Karpas-422 (cell line): ENCODE data around the gene PITPNC1. TPM values are rescaled to one million over a fixed set of nuclear protein-coding genes. Genes with fewer than 3 reads are reported as not detected.

Source experiments
- DNase-seq: peaks from one replicate; pipeline ENCODE4 v3.0.0-alpha.2; 2015
- H2AFZ ChIP-seq: fragments of 200-600 bp; sonication (generic); 2 replicates; pipeline ENCODE4 v1.6.1; 2014; ENCODE audit warnings: antibody characterized with exemption, low read length, mixed read lengths
- H3K27ac ChIP-seq: fragments of 200-600 bp; sonication (generic); 2 replicates; pipeline ENCODE4 v1.5.1; 2014; ENCODE audit warnings: mild to moderate bottlenecking, low read length, moderate library complexity
- H3K27me3 ChIP-seq: fragments of 200-600 bp; sonication (generic); 2 replicates; pipeline ENCODE4 v1.6.1; 2014; ENCODE audit warnings: low read length, mixed read lengths
- H3K36me3 ChIP-seq: fragments of 200-600 bp; sonication (generic); 2 replicates; pipeline ENCODE4 v1.6.1; 2014; ENCODE audit warnings: low read length, mixed read lengths; ENCODE audit not compliant: insufficient read depth
- H3K4me1 ChIP-seq: fragments of 200-600 bp; sonication (generic); 2 replicates; pipeline ENCODE4 v1.6.1; 2014; ENCODE audit warnings: mild to moderate bottlenecking, low read length, mixed read lengths
- H3K4me2 ChIP-seq: fragments of 200-600 bp; sonication (generic); 2 replicates; pipeline ENCODE4 v1.6.1; 2014; ENCODE audit warnings: low read length, low read depth, mild to moderate bottlenecking; ENCODE audit not compliant: poor library complexity, severe bottlenecking
- H3K4me3 ChIP-seq: fragments of 200-600 bp; sonication (generic); 2 replicates; pipeline ENCODE4 v1.5.1; 2014; ENCODE audit warnings: mild to moderate bottlenecking, antibody characterized with exemption, low read length, mixed read lengths
- H3K79me2 ChIP-seq: fragments of 200-600 bp; sonication (generic); 2 replicates; pipeline ENCODE4 v1.6.1; 2014; ENCODE audit warnings: mild to moderate bottlenecking, low read length, mixed read lengths
- H3K9ac ChIP-seq: fragments of 200-600 bp; sonication (generic); 2 replicates; pipeline ENCODE4 v1.6.0; 2014; ENCODE audit warnings: low read length
- H3K9me2 ChIP-seq: fragments of 200-600 bp; sonication (generic), shearing (Covaris generic); replicated peaks from 2 replicates; pipeline ENCODE4 v1.6.0; 2014; ENCODE audit warnings: mild to moderate bottlenecking, low read length, moderate library complexity; ENCODE audit not compliant: insufficient read depth
- H3K9me3 ChIP-seq: fragments of 300-700, 200-600 bp; sonication (generic); 2 replicates; pipeline ENCODE4 v1.6.1; 2014; ENCODE audit warnings: low read length, mixed read lengths
- H4K20me1 ChIP-seq: fragments of 200-600 bp; sonication (generic); 2 replicates; pipeline ENCODE4 v1.6.1; 2014; ENCODE audit warnings: mild to moderate bottlenecking, antibody characterized with exemption, low read length, low read depth; ENCODE audit not compliant: insufficient read depth
- total RNA-seq: library from RNA; depleted of rRNA; stranded (reverse); fragments of >200 nt; shearing (Covaris generic); gene quantifications from 2 replicates; pipeline ENCODE4 v1.2.3, GENCODE V29; 2014; ENCODE audit warnings: low replicate concordance

Gene PITPNC1
- total RNA-seq, 1 experiment from 2014 or later = 3.8 TPM

DNA sequence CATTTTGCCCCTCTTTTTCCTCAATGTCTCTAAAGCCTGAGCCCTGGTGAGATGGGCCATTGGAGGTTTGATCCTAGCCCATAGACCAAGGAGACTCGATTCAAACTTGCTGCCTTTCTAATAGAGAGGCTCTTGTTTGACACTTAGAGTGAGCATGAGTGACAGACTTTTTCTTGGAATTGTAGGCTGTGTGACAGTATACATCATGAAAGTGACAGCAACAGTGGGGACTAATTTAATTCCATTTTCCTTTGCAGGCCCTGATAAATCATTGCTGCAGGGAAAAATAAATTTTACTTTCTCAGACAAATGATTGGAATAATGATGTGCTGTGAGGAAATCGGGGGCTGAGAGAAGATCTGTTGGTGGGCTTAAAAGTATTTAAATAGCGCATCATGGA lies 171.6 kb downstream of the PITPNC1 start:
- no peaks in the 10 kb centered on the region for H3K27me3 ChIP-seq
- no peaks in the 10 kb centered on the region for H3K9me2 ChIP-seq
- no peaks in the 10 kb centered on the region for H4K20me1 ChIP-seq
- no peaks in the 10 kb centered on the region for H3K9me3 ChIP-seq
- H3K4me2 ChIP-seq = no peak overlapping the region
- DNase-seq = no peak
- H3K4me3 ChIP-seq = no peak overlapping the region
- H2AFZ ChIP-seq = no peak overlapping the region
- H3K4me1 ChIP-seq = no peaks in the 10 kb centered on the region
- H3K79me2 ChIP-seq = no peaks in the 10 kb centered on the region
- no peaks in the 10 kb centered on the region for H3K36me3 ChIP-seq
- no peak overlapping the region for H3K9ac ChIP-seq
- no peak overlapping the region for H3K27ac ChIP-seq

DNA sequence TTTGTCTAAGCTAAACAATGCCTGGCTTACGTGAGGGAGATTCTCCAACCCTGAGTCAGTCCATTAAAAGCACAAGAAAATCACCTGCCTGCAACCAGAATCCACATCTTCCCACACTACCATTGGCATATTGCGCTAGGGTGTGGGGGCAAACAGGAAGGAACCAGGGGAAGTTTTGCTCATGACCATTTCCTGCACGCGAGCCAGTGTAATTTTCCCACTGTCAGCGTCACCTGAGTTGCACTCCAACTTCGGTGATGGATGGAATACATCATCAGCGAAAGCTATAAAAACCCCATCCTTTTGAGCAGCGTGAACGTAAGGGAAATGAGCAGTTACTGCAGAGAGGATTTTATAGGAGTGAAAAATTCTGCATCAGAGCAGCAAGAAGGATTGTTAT lies 172.7 kb downstream of the PITPNC1 start:
- H3K9me2 ChIP-seq = no peaks in the 10 kb centered on the region
- H3K36me3 ChIP-seq = no peaks in the 10 kb centered on the region
- H3K27me3 ChIP-seq = no peaks in the 10 kb centered on the region
- H3K4me3 ChIP-seq = no peak overlapping the region
- no peaks in the 10 kb centered on the region for H3K79me2 ChIP-seq
- H3K4me1 ChIP-seq = no peaks in the 10 kb centered on the region
- H3K9ac ChIP-seq = no peak overlapping the region
- H3K4me2 ChIP-seq = no peak overlapping the region
- H3K27ac ChIP-seq = no peak overlapping the region
- no peak for DNase-seq
- no peaks in the 10 kb centered on the region for H4K20me1 ChIP-seq
- H3K9me3 ChIP-seq = no peaks in the 10 kb centered on the region
- H2AFZ ChIP-seq = no peak overlapping the region

GRCh38 chr17:67554634-67555033 lies 177.6 kb downstream of the PITPNC1 start:
- no peak overlapping the region for H2AFZ ChIP-seq
- no peaks in the 10 kb centered on the region for H3K9me3 ChIP-seq
- no peaks in the 10 kb centered on the region for H3K9me2 ChIP-seq
- H3K27ac ChIP-seq = no peak overlapping the region
- no peaks in the 10 kb centered on the region for H3K36me3 ChIP-seq
- no peak overlapping the region for H3K9ac ChIP-seq
- H3K4me3 ChIP-seq = no peak overlapping the region
- H3K4me1 ChIP-seq = no peaks in the 10 kb centered on the region
- DNase-seq = no peak
- no peaks in the 10 kb centered on the region for H3K79me2 ChIP-seq
- H3K27me3 ChIP-seq = no peaks in the 10 kb centered on the region
- no peak overlapping the region for H3K4me2 ChIP-seq
- H4K20me1 ChIP-seq = no peaks in the 10 kb centered on the region

DNA sequence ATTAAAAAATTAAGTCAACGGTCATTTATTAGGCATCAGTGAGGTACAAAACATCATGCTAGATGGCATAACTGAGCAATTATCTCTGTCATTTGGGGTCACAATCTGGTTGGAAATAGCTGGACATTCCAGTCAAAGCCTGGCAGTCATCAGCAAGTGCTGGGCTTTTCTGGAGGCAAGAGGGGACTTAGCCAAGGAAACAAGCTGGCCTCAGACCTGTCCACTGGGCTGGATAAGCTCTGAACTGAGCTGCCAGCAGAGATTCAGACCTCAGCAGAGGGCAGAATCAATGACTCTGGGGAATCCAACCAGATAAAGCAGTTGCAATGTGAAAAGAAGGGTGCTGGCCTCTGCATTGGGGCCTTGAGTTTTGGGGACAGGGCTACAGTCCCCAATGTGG lies 178.8 kb downstream of the PITPNC1 start:
- H3K79me2 ChIP-seq = no peaks in the 10 kb centered on the region
- no peak overlapping the region for H3K27ac ChIP-seq
- no peak for DNase-seq
- no peak overlapping the region for H3K4me2 ChIP-seq
- no peaks in the 10 kb centered on the region for H4K20me1 ChIP-seq
- no peaks in the 10 kb centered on the region for H3K9me3 ChIP-seq
- H3K9me2 ChIP-seq = no peaks in the 10 kb centered on the region
- H3K9ac ChIP-seq = no peak overlapping the region
- H2AFZ ChIP-seq = no peak overlapping the region
- H3K4me3 ChIP-seq = no peak overlapping the region
- no peaks in the 10 kb centered on the region for H3K27me3 ChIP-seq
- no peaks in the 10 kb centered on the region for H3K36me3 ChIP-seq
- H3K4me1 ChIP-seq = no peaks in the 10 kb centered on the region

- DNase-seq = no peak
- no peaks in the 10 kb centered on the region for H3K9me3 ChIP-seq
- H3K36me3 ChIP-seq = no peaks in the 10 kb centered on the region
- H3K27ac ChIP-seq = no peak overlapping the region
- no peak overlapping the region for H3K9ac ChIP-seq
- H3K9me2 ChIP-seq = no peaks in the 10 kb centered on the region
- H3K79me2 ChIP-seq = no peaks in the 10 kb centered on the region
- no peaks in the 10 kb centered on the region for H3K27me3 ChIP-seq
- H4K20me1 ChIP-seq = no peaks in the 10 kb centered on the region
- no peak overlapping the region for H3K4me3 ChIP-seq
- H2AFZ ChIP-seq = no peak overlapping the region
- H3K4me2 ChIP-seq = no peak overlapping the region
- H3K4me1 ChIP-seq = no peaks in the 10 kb centered on the region
These were observed 180.2 kb downstream of the PITPNC1 start for GRCh38 chr17:67557052-67557845.

GRCh38 chr17:67557921-67558320 lies 180.8 kb downstream of the PITPNC1 start:
- Histone ChIP-seq H3K9ac (no peak overlapping the region), H3K4me2 (no peak overlapping the region), H3K27ac (no peak overlapping the region), H2AFZ (no peak overlapping the region), H3K9me2 (no peaks in the 10 kb centered on the region), H3K4me1 (no peaks in the 10 kb centered on the region), H3K27me3 (no peaks in the 10 kb centered on the region), H4K20me1 (no peaks in the 10 kb centered on the region), H3K79me2 (no peaks in the 10 kb centered on the region), H3K4me3 (no peak overlapping the region), H3K36me3 (no peaks in the 10 kb centered on the region), H3K9me3 (no peaks in the 10 kb centered on the region)
- DNase-seq = no peak

DNA sequence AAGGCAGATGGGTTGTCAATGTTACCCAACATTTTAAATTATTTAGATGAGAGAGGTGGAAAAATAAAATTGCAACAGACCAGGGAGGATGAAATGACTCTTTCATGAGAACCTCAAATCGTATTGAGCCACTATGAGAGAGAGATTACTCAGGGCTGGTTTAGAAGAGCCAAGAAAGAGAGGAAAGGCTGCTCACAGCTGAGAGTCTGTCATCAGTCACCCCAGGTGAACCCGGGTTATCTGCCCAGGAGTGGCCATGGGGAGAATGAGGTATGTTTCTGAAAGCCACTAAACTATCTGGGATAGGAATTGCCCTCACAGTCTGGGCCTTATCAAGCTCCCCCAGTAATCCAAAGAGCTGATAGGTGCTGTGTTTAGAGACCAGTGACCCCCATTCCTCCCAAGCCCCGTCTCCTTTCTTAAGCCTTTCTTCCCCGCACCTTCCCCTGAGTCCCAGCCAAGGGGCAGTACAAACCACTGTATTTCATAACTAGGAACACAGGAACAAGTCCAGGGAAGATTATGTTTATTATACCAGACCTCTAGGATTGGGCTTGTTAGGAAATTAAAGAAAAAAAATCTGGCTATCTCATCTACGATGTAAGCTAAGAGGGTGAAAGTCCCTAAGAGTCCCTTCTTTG lies 181.8 kb downstream of the PITPNC1 start:
- Histone ChIP-seq H3K79me2 (no peaks in the 10 kb centered on the region), H3K4me3 (no peak overlapping the region), H3K27me3 (no peaks in the 10 kb centered on the region), H3K36me3 (no peaks in the 10 kb centered on the region), H3K9me2 (no peaks in the 10 kb centered on the region), H2AFZ (no peak overlapping the region), H3K4me2 (no peak overlapping the region), H4K20me1 (no peaks in the 10 kb centered on the region), H3K27ac (no peak overlapping the region), H3K4me1 (no peaks in the 10 kb centered on the region), H3K9me3 (no peaks in the 10 kb centered on the region), H3K9ac (no peak overlapping the region)
- DNase-seq = no peak

- Histone ChIP-seq H3K9ac (no peak overlapping the region), H4K20me1 (no peaks in the 10 kb centered on the region), H3K4me2 (no peak overlapping the region), H3K9me3 (no peaks in the 10 kb centered on the region), H3K36me3 (no peaks in the 10 kb centered on the region), H3K9me2 (no peaks in the 10 kb centered on the region), H3K79me2 (no peaks in the 10 kb centered on the region), H3K27me3 (no peaks in the 10 kb centered on the region), H3K4me1 (no peaks in the 10 kb centered on the region), H3K4me3 (no peak overlapping the region), H3K27ac (no peak overlapping the region), H2AFZ (no peak overlapping the region)
- peak; percentile 72 for DNase-seq
These were observed 182.4 kb downstream of the PITPNC1 start for GRCh38 chr17:67559381-67559966.
